Measurements from ENCODE around the gene ZNF296. TPM values are rescaled to one million over a fixed set of nuclear protein-coding genes. Genes with fewer than 3 reads are reported as not detected.

ZNF296 gene
- total and polyA plus RNA-seq, 12 donors = 0.15 to 0.95 (median 0.22) TPM; not detected in 5

GRCh38 chr19:45117671-45118070 lies 41.4 kb upstream of the ZNF296 start:
- Histone ChIP-seq H3K36me3 (peaks cover 0 to 3% (median 0%) of the 10 kb centered on the region in 9 donors), H3K9me3 (no peaks in the 10 kb centered on the region), H3K27ac (no peak overlapping the region), H3K27me3 (no peaks in the 10 kb centered on the region), H3K4me3 (no peak overlapping the region), H3K4me1 (peaks cover 0 to 39% (median 12%) of the 10 kb centered on the region in 9 donors)
- intact Hi-C loops (cut with DNase I) = no loop called here
- ATAC-seq (peak in 1 of 8 donors; percentile 8), DNase-seq (no peak)
- WGBS, 2 donors = 76 to 79% methylated on average over 12 of the region's 12 CpGs
- TF ChIP-seq CTCF (IDR thresholded peaks at IDR 0.05) = no peak

- ATAC-seq (peak in 1 of 8 donors; percentile 5), DNase-seq (no peak)
- peaks cover 0 to 3% (median 0%) of the 10 kb centered on the region in 9 donors for H3K36me3 ChIP-seq
- intact Hi-C loops (cut with DNase I) = no loop called here
- TF ChIP-seq CTCF (IDR thresholded peaks at IDR 0.05) = no peak
- 57 to 65% methylated on average over 16 of the region's 16 CpGs for WGBS, 2 donors
- no peak overlapping the region for H3K27ac ChIP-seq
- H3K4me1 ChIP-seq = peaks cover 0 to 39% (median 12%) of the 10 kb centered on the region in 9 donors
- no peak overlapping the region for H3K4me3 ChIP-seq
- H3K27me3 ChIP-seq = no peaks in the 10 kb centered on the region
- H3K9me3 ChIP-seq = no peaks in the 10 kb centered on the region
Observed at GRCh38 chr19:45117167-45117594, 40.9 kb upstream of the ZNF296 start.

- Histone ChIP-seq H3K4me1 (peaks cover 0 to 39% (median 15%) of the 10 kb centered on the region in 9 donors), H3K4me3 (no peak overlapping the region), H3K9me3 (no peaks in the 10 kb centered on the region), H3K36me3 (peaks cover 0 to 3% (median 0%) of the 10 kb centered on the region in 9 donors), H3K27me3 (no peaks in the 10 kb centered on the region), H3K27ac (no peak overlapping the region)
- DNase-seq (no peak), ATAC-seq (no peak)
- 92 to 94% methylated on average over 21 of the region's 21 CpGs for WGBS, 2 donors
- TF ChIP-seq CTCF (IDR thresholded peaks at IDR 0.05) = no peak
- intact Hi-C loops (cut with DNase I) = no loop called here
Observed at GRCh38 chr19:45115809-45116615, 39.7 kb upstream of the ZNF296 start.

GRCh38 chr19:45114116-45114515 lies 37.8 kb upstream of the ZNF296 start:
- Histone ChIP-seq H3K27me3 (no peaks in the 10 kb centered on the region), H3K4me3 (no peak overlapping the region), H3K27ac (no peak overlapping the region), H3K9me3 (no peaks in the 10 kb centered on the region), H3K36me3 (peaks cover 0 to 3% (median 0%) of the 10 kb centered on the region in 9 donors), H3K4me1 (peaks cover 0 to 48% (median 18%) of the 10 kb centered on the region in 9 donors)
- no peak for TF ChIP-seq CTCF (IDR thresholded peaks at IDR 0.05)
- 75 to 86% methylated on average over 4 of the region's 4 CpGs for WGBS, 2 donors
- ATAC-seq = no peak
- intact Hi-C loops (cut with DNase I) = no loop called here
- DNase-seq = no peak

Measured in heart right ventricle (tissue), 16 donors.